HEK293 (cell line): ENCODE measurements around the gene HDAC10.

Experiments
- CTCF ChIA-PET: fragments of 350-600 bp; formaldehyde crosslinking; extraction: SDS; loops from one replicate; lab custom pipeline; 2021; ENCODE audit warnings: antibody characterized with exemption; lab: Yijun Ruan, JAX
- POLR2A ChIA-PET: fragments of 300-600 bp; formaldehyde crosslinking; extraction: SDS; loops from one replicate; lab custom pipeline; 2020; ENCODE audit warnings: antibody characterized with exemption, inconsistent platforms; lab: Yijun Ruan, JAX
- H3K27ac ChIP-seq: fragments of 200-500 bp; sonication (Bioruptor generic); 2 replicates; pipeline ENCODE4 v1.5.1; 2014; ENCODE audit warnings: low read depth, low read length, control low read depth, inconsistent platforms; ENCODE audit errors: extremely low read depth
- H3K36me3 ChIP-seq, 2 experiments: fragments of 200-500 bp in 1 of 2; sonication (Bioruptor generic) in 1 of 2; 1 replicate in 1 of 2; 2 replicates in 1 of 2; pipeline ENCODE4 v1.5.1; 2014 to 2017; ENCODE audit warnings: inconsistent platforms in 2 of 2, low read length in 2 of 2; ENCODE audit not compliant: control insufficient read depth in 2 of 2, insufficient read depth in 1 of 2
- H3K4me1 ChIP-seq: fragments of 200-500 bp; sonication (Bioruptor generic); 2 replicates; pipeline ENCODE4 v1.5.1; 2014; ENCODE audit warnings: mild to moderate bottlenecking, low read length, inconsistent platforms; ENCODE audit not compliant: control insufficient read depth, insufficient read depth
- H3K4me3 ChIP-seq: 2 replicates; pipeline ENCODE4 v1.5.1; 2011; ENCODE audit warnings: low read depth, mild to moderate bottlenecking, control low read depth, low read length, moderate library complexity
- H3K9me3 ChIP-seq: fragments of 200-500 bp; sonication (Bioruptor generic); 2 replicates; pipeline ENCODE4 v1.5.1; 2014; ENCODE audit warnings: low read depth, low read length, inconsistent platforms; ENCODE audit not compliant: control insufficient read depth, insufficient read depth
- BCL11B ChIP-seq: fragments of 450-650 bp; formaldehyde crosslinking; IDR thresholded peaks from 2 replicates; pipeline ENCODE4 v1.5.1; 2016; ENCODE audit warnings: low read depth, missing biosample characterization, missing genetic modification characterization
- CTCF ChIP-seq: fragments of 450-650 bp; formaldehyde crosslinking; IDR thresholded peaks from 2 replicates; pipeline ENCODE4 v1.5.1; 2016; ENCODE audit warnings: missing biosample characterization, missing genetic modification characterization
- GLI4 ChIP-seq: fragments of 450-650 bp; formaldehyde crosslinking; IDR thresholded peaks from 2 replicates; pipeline ENCODE4 v1.5.1; 2016; ENCODE audit warnings: missing biosample characterization, missing genetic modification characterization
- HOXC10 ChIP-seq: sonication (generic); formaldehyde crosslinking; IDR thresholded peaks from 2 replicates; pipeline ENCODE4 v1.8.1; 2023; ENCODE audit warnings: mild to moderate bottlenecking, missing genetic modification reagents
- KLF1 ChIP-seq: fragments of 450-650 bp; formaldehyde crosslinking; IDR thresholded peaks from 2 replicates; pipeline ENCODE4 v1.5.1; 2016; ENCODE audit warnings: missing biosample characterization, missing genetic modification characterization
- KLF10 ChIP-seq: fragments of 450-650 bp; IDR thresholded peaks from 2 replicates; pipeline ENCODE4 v1.5.1; 2018; ENCODE audit warnings: missing biosample characterization, mild to moderate bottlenecking, missing genetic modification characterization
- MYNN ChIP-seq: fragments of 450-650 bp; formaldehyde crosslinking; IDR thresholded peaks from 2 replicates; pipeline ENCODE4 v1.5.1; 2016; ENCODE audit warnings: missing biosample characterization, missing genetic modification characterization, borderline replicate concordance
- PRDM1 ChIP-seq: fragments of 450-650 bp; formaldehyde crosslinking; IDR thresholded peaks from 2 replicates; pipeline ENCODE4; 2016; ENCODE audit warnings: missing biosample characterization, missing genetic modification characterization
- REST ChIP-seq: fragments of 450-650 bp; formaldehyde crosslinking; IDR thresholded peaks from 2 replicates; pipeline ENCODE4 v1.5.1; 2016; ENCODE audit warnings: missing biosample characterization, missing genetic modification characterization
- SCRT2 ChIP-seq: fragments of 450-650 bp; formaldehyde crosslinking; IDR thresholded peaks from 2 replicates; pipeline ENCODE4 v1.5.1; 2016; ENCODE audit warnings: missing biosample characterization, missing genetic modification characterization
- SP2 ChIP-seq: fragments of 450-650 bp; formaldehyde crosslinking; IDR thresholded peaks from 2 replicates; pipeline ENCODE4 v1.5.1; 2016; ENCODE audit warnings: missing biosample characterization, missing genetic modification characterization
- ZBTB17 ChIP-seq: fragments of 450-650 bp; formaldehyde crosslinking; IDR thresholded peaks from 2 replicates; pipeline ENCODE4 v1.5.1; 2016; ENCODE audit warnings: missing biosample characterization, missing genetic modification characterization
- ZBTB21 ChIP-seq: fragments of 450-650 bp; formaldehyde crosslinking; IDR thresholded peaks from 2 replicates; pipeline ENCODE4 v1.5.1; 2017; ENCODE audit warnings: missing biosample characterization, missing genetic modification characterization
- ZEB2 ChIP-seq: fragments of 450-650 bp; formaldehyde crosslinking; IDR thresholded peaks from 2 replicates; pipeline ENCODE4 v1.5.1; 2016; ENCODE audit warnings: missing biosample characterization, missing genetic modification characterization
- ZNF146 ChIP-seq: fragments of 450-650 bp; formaldehyde crosslinking; IDR thresholded peaks from 2 replicates; pipeline ENCODE4 v1.5.1; 2016; ENCODE audit warnings: missing biosample characterization, missing genetic modification characterization
- ZNF157 ChIP-seq: fragments of 450-650 bp; formaldehyde crosslinking; IDR thresholded peaks from 2 replicates; pipeline ENCODE4 v1.5.1; 2016; ENCODE audit warnings: missing biosample characterization, missing genetic modification characterization
- ZNF19 ChIP-seq: fragments of 450-650 bp; formaldehyde crosslinking; IDR thresholded peaks from 2 replicates; pipeline ENCODE4; 2016; ENCODE audit warnings: missing biosample characterization, missing genetic modification characterization, low read depth
- ZNF221 ChIP-seq: fragments of 450-650 bp; formaldehyde crosslinking; IDR thresholded peaks from 2 replicates; pipeline ENCODE4 v1.5.1; 2017; ENCODE audit warnings: missing biosample characterization, missing genetic modification characterization, borderline replicate concordance
- ZNF239 ChIP-seq: fragments of 450-650 bp; formaldehyde crosslinking; IDR thresholded peaks from 2 replicates; pipeline ENCODE4 v1.5.1; 2016; ENCODE audit warnings: missing biosample characterization, missing genetic modification characterization
- ZNF37A ChIP-seq: fragments of 450-650 bp; IDR thresholded peaks from 2 replicates; pipeline ENCODE4 v1.5.1; 2018; ENCODE audit warnings: missing biosample characterization, missing genetic modification characterization
- ZNF394 ChIP-seq: fragments of 450-650 bp; formaldehyde crosslinking; IDR thresholded peaks from 2 replicates; pipeline ENCODE4 v1.5.1; 2016; ENCODE audit warnings: missing biosample characterization, missing genetic modification characterization, mild to moderate bottlenecking, moderate library complexity, borderline replicate concordance
- ZNF555 ChIP-seq: fragments of 450-650 bp; formaldehyde crosslinking; conservative IDR thresholded peaks from 2 replicates; pipeline ENCODE4 v1.5.1; 2017; ENCODE audit warnings: missing biosample characterization, mild to moderate bottlenecking, missing genetic modification characterization, inconsistent platforms
- ZNF600 ChIP-seq: fragments of 450-650 bp; formaldehyde crosslinking; IDR thresholded peaks from 2 replicates; pipeline ENCODE4 v1.5.1; 2016; ENCODE audit warnings: missing biosample characterization, missing genetic modification characterization
- ZNF785 ChIP-seq: fragments of 450-650 bp; formaldehyde crosslinking; IDR thresholded peaks from 2 replicates; pipeline ENCODE4 v1.5.1; 2016; ENCODE audit warnings: missing biosample characterization, missing genetic modification characterization
- ZXDB ChIP-seq: fragments of 450-650 bp; formaldehyde crosslinking; IDR thresholded peaks from 2 replicates; pipeline ENCODE4 v1.5.1; 2016; ENCODE audit warnings: missing biosample characterization, missing genetic modification characterization
- TF ChIP-seq, protein P1 (sequence below): fragments of 450-650 bp; formaldehyde crosslinking; IDR thresholded peaks from 2 replicates; pipeline ENCODE4 v1.5.1; 2016; ENCODE audit warnings: missing biosample characterization, missing genetic modification characterization
- TF ChIP-seq, protein P2 (sequence below): fragments of 450-650 bp; formaldehyde crosslinking; IDR thresholded peaks from 2 replicates; pipeline ENCODE4 v1.5.1; 2016; ENCODE audit warnings: missing biosample characterization, missing genetic modification characterization, borderline replicate concordance
- TF ChIP-seq, protein P3 (sequence below): fragments of 450-650 bp; formaldehyde crosslinking; IDR thresholded peaks from 2 replicates; pipeline ENCODE4 v1.5.1; 2017; ENCODE audit warnings: missing biosample characterization, missing genetic modification characterization

The HDAC10 gene

GRCh38 chr22:50269573-50269969, 18.5 kb upstream of the HDAC10 start:
- POLR2A ChIA-PET, result interaction anchor here (1.3 kb wide), 1 partner anchor 12 kb away, joined by 3 read pairs; no protein-coding TSS in a partner anchor
- peaks cover 14% of the 10 kb centered on the region for H3K4me1 ChIP-seq
- H3K36me3 ChIP-seq, result peaks cover 0 to 5% of the 10 kb centered on the region in 2 experiments; a peak in 1 of 3 replicates
- no peaks in the 10 kb centered on the region for H3K9me3 ChIP-seq
- H3K4me3 ChIP-seq, result peak overlapping the region; percentile 47
- H3K27ac ChIP-seq, result no peak overlapping the region
- CTCF ChIA-PET, result interaction anchor here (1.0 kb wide), 1 partner anchor 72 kb away, joined by 3 read pairs; no protein-coding TSS in a partner anchor
- peak; percentile 84; the same call in 1 of the 2 replicates for TF ChIP-seq BCL11B (tag by site-specific recombination)
- no peak for TF ChIP-seq ZNF19 (tag by site-specific recombination)
- no peak for TF ChIP-seq SCRT2 (tag by site-specific recombination)
- no peak for TF ChIP-seq ZNF785
- no peak for TF ChIP-seq ZNF600 (tag by site-specific recombination)
- TF ChIP-seq CTCF (tag by site-specific recombination), result no peak
- no peak for TF ChIP-seq ZBTB17 (tag by site-specific recombination)
- no peak for TF ChIP-seq ZEB2 (tag by site-specific recombination)
- 0 out of 2 replicates have a peak, but pooled peaks have one; percentile 12 for TF ChIP-seq KLF1 (tag by site-specific recombination)
- TF ChIP-seq ZNF221 (tag by site-specific recombination), result no peak
- TF ChIP-seq, protein P1, sequence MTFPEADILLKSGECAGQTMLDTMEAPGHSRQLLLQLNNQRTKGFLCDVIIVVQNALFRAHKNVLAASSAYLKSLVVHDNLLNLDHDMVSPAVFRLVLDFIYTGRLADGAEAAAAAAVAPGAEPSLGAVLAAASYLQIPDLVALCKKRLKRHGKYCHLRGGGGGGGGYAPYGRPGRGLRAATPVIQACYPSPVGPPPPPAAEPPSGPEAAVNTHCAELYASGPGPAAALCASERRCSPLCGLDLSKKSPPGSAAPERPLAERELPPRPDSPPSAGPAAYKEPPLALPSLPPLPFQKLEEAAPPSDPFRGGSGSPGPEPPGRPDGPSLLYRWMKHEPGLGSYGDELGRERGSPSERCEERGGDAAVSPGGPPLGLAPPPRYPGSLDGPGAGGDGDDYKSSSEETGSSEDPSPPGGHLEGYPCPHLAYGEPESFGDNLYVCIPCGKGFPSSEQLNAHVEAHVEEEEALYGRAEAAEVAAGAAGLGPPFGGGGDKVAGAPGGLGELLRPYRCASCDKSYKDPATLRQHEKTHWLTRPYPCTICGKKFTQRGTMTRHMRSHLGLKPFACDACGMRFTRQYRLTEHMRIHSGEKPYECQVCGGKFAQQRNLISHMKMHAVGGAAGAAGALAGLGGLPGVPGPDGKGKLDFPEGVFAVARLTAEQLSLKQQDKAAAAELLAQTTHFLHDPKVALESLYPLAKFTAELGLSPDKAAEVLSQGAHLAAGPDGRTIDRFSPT, result no peak
- no peak for TF ChIP-seq PRDM1 (tag by site-specific recombination)
- peak; percentile 5; the same call in 1 of the 2 replicates for TF ChIP-seq SP2
- no peak for TF ChIP-seq MYNN (tag by site-specific recombination)
- TF ChIP-seq ZNF146 (tag by site-specific recombination), result no peak
- no peak for TF ChIP-seq ZNF394 (tag by site-specific recombination)
- TF ChIP-seq KLF10 (tag by site-specific recombination), result no peak
- no peak for TF ChIP-seq ZBTB21
- TF ChIP-seq ZNF37A (tag by site-specific recombination), result no peak
- TF ChIP-seq ZXDB (tag by site-specific recombination), result no peak
- no peak for TF ChIP-seq HOXC10 (CRISPR knock-in tag)
- TF ChIP-seq, protein P2, sequence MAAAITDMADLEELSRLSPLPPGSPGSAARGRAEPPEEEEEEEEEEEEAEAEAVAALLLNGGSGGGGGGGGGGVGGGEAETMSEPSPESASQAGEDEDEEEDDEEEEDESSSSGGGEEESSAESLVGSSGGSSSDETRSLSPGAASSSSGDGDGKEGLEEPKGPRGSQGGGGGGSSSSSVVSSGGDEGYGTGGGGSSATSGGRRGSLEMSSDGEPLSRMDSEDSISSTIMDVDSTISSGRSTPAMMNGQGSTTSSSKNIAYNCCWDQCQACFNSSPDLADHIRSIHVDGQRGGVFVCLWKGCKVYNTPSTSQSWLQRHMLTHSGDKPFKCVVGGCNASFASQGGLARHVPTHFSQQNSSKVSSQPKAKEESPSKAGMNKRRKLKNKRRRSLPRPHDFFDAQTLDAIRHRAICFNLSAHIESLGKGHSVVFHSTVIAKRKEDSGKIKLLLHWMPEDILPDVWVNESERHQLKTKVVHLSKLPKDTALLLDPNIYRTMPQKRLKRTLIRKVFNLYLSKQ (tag by site-specific recombination), result no peak
- TF ChIP-seq ZNF157 (tag by site-specific recombination), result no peak
- no peak for TF ChIP-seq GLI4 (tag by site-specific recombination)
- no peak for TF ChIP-seq REST (tag by site-specific recombination)
- TF ChIP-seq ZNF555 (tag by site-specific recombination), result no peak
- TF ChIP-seq ZNF239 (tag by site-specific recombination), result no peak
- TF ChIP-seq, protein P3, sequence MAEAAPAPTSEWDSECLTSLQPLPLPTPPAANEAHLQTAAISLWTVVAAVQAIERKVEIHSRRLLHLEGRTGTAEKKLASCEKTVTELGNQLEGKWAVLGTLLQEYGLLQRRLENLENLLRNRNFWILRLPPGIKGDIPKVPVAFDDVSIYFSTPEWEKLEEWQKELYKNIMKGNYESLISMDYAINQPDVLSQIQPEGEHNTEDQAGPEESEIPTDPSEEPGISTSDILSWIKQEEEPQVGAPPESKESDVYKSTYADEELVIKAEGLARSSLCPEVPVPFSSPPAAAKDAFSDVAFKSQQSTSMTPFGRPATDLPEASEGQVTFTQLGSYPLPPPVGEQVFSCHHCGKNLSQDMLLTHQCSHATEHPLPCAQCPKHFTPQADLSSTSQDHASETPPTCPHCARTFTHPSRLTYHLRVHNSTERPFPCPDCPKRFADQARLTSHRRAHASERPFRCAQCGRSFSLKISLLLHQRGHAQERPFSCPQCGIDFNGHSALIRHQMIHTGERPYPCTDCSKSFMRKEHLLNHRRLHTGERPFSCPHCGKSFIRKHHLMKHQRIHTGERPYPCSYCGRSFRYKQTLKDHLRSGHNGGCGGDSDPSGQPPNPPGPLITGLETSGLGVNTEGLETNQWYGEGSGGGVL, result no peak
